ENCODE data around the gene ST8SIA2.

The ST8SIA2 gene

DNA sequence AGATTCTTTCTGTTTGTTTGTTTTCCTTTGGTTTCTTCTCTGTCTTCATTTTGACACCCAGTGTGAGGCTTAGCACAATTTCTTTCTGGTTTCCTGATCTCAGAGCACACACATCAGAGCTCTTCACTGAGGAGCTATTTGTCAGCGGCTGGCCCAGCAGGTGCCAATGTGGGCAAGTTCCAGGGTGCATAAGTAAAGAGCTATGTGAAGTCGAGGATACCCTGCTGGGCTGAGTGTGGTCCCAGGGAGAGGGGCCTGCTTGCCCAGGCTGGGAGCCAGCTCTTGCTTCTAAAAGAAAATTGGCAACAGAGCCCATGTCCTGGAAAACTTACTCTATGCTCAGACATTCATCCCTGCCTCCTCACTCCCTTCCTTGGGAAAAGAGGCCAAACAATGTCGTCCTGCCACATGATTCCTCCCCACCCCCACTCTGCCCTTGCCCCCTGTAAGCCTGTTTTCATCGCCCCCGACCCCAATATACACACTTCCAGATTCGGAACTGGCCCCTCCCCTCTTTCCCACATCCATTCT lies 101.2 kb downstream of the ST8SIA2 start:
- no peak for DNase-seq (ENCODE audit: low read depth)

GRCh38 chr15:92495446-92495845 lies 101.8 kb downstream of the ST8SIA2 start:
- no peak for DNase-seq (ENCODE audit: low read depth)

- no peak for DNase-seq (ENCODE audit: low read depth)
Observed at GRCh38 chr15:92499731-92500530, 106.2 kb downstream of the ST8SIA2 start.

GRCh38 chr15:92502336-92502735 lies 108.7 kb downstream of the ST8SIA2 start:
- DNase-seq (ENCODE audit: low read depth) = no peak

- no peak for DNase-seq (ENCODE audit: low read depth)
Observed at GRCh38 chr15:92502930-92503857, 109.5 kb downstream of the ST8SIA2 start.

DNA sequence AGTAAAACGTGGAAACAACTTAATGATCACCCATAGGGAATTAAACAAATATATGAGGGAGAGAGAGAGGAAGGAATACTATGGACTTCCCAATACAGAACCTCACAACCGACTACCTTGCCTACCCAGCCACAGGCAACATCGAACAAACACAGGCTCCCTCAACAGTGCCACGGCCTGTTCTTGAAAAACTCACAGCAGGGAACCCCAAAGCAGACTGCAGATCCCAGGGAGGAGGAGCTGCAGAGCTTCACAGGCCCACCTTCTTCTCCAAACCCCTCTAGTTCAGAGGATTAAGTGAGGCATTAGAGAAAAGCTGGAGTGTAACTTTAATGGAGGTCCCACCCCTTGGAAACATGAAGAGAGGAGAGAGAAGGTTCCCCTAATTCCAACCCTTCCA lies 110.2 kb downstream of the ST8SIA2 start:
- no peak for DNase-seq (ENCODE audit: low read depth)

DNA sequence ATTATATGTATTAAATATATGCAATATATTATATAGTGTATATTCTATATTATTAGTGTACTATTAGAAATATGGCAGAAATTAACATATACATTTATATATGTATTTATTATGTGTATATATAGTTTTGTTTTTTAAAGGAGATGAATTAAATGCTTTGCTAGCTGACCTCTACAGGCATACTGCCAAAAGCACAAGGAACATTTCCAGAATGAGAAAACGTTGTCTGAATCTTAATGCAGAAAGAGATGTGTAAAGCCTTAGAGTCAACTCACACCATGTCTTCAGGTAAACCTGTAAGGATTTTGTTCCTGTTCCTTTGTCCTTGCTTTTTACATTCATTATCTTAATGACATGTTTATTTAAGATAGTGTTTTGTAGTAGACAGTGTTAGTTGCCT lies 111.9 kb downstream of the ST8SIA2 start:
- no peak for DNase-seq (ENCODE audit: low read depth)

- DNase-seq (ENCODE audit: low read depth) = no peak
Observed at GRCh38 chr15:92506506-92506905, 112.8 kb downstream of the ST8SIA2 start.

- DNase-seq (ENCODE audit: low read depth) = no peak
Observed at GRCh38 chr15:92510163-92510882, 116.6 kb downstream of the ST8SIA2 start.
